GM21390 (cell line): ENCODE measurements around the gene CBFA2T3.

Experiments used
- ATAC-seq: cut with Tn5 transposase; IDR thresholded peaks from one replicate; pipeline ENCODE4 v1.9.1; 2021; ENCODE audit not compliant: unreplicated experiment

CBFA2T3 gene

DNA sequence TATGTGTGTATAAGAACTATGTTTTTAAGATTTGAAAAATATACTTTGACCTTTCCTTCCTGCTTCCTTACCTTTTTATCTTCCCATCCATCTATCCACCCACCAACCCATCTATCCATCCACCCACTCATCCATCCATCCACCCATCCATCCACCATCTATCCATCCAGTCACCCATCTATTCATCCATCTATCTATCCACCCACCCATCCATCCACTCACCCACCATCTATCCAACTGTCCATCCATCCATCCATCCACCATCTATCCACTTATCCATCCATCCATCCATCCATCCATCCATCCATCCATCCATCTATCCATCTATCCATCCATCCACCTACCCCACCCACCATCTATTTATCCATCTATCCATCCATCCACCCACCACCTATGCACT, 12.4 kb downstream of the CBFA2T3 start:
- ATAC-seq, result no peak

DNA sequence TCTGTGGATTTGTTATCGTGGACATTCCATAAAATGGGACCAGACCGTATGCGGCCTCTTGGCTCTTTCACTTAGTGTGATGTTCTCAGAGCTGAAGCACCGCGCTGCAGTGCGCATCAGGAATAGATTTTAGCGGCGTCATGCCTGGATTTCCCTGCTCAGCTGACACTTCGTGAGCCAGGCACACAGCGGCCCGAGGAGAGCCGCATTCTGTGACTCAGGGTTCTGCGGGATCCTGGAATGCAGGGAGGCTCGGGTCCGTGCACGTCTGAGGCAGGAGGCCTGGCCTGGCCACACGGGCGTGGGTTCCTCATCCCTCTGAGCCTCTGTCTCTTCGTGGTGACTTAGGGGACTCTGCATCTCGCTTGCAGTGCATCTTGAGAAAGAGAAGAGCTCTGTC, 13.4 kb downstream of the CBFA2T3 start:
- ATAC-seq, result no peak

DNA sequence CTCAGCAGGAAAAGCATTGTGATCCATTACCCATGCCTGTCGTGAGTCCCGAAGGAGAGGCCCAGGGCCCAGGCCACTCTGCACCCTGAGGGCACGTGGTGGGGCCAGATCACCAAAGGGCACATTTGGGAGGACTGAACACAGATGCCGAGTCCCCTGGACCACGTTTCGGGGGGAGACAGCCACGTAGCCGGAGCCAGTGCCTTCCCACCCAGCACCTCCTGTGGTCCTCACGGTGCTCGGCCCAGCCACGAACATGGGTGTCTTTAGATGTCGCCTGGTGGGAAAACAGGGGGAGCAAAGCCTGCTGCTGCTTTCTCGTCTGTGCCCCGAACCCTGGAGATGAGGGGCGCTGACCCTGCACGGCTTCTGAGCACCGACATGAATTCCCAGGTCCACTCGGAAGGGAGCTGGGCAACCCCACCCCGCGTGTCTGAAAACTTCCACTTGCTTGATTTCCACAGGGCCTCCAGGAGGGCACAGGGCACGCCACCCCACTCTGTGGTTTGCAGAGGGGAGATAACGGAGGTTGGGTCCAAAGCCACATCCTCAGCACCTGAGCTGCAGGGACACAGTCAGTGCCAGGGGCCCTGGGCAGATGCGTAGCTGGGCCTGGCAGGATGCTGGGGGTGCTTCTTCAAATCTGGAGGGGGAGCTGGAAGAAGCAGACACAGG, 14.4 kb downstream of the CBFA2T3 start:
- no peak for ATAC-seq

DNA sequence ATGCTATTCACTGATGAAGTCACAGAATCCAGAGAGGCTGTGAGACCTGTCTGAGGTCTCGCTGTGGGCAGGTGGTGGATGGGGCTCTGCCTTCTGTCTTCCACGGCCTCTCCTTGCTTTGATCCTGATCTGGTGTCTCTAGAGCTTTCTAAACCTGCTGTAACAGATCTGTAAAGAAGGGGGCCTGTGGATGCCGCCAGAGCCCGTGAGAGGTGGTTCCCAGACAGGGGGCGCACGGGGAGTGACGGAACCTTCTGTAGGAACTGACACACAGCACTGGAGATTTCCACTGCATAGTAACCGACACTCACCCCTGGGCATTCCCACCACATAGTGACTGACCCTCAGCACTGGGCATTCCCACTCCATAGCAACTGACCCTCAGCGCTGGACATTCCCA, 16.0 kb downstream of the CBFA2T3 start:
- no peak for ATAC-seq

DNA sequence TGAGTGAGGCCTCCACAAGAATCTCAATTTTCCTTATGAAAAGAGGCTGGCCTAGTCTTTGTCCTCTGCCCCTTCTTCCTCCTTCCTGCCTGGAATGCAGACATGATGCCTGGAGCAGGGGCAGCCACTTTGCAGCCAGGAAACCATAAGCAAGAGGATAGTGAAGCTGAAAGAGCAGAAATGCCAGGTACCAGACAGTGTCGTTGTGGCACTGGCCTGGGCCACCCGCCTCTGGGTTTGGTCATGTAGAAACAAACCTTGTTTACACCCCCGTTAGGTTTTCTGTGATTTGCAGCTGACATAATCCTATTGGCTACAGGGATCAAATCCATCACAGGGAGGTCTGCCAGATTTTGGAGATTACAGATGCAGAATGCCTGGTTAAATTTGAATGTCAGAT, 16.5 kb downstream of the CBFA2T3 start:
- ATAC-seq, result no peak

DNA sequence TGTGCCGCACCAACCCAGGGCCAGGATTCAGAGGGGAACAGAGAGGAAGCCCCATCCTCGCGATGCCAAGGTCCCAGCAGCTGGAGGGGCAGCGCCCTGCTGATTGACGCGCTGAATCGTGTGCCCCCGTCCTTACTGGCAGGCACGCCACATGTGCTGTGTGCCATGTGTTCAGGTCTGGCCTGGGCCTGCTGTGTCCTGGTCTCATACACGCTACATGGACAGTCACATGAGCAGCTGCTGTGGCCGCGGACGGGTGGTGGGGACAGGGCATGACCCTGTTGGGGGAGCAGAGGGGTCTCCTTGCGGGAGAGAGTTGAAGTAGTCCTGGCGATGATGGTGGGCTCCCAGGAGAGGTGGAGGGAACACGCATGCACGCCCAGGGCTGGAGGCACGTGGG, 18.0 kb downstream of the CBFA2T3 start:
- no peak for ATAC-seq

DNA sequence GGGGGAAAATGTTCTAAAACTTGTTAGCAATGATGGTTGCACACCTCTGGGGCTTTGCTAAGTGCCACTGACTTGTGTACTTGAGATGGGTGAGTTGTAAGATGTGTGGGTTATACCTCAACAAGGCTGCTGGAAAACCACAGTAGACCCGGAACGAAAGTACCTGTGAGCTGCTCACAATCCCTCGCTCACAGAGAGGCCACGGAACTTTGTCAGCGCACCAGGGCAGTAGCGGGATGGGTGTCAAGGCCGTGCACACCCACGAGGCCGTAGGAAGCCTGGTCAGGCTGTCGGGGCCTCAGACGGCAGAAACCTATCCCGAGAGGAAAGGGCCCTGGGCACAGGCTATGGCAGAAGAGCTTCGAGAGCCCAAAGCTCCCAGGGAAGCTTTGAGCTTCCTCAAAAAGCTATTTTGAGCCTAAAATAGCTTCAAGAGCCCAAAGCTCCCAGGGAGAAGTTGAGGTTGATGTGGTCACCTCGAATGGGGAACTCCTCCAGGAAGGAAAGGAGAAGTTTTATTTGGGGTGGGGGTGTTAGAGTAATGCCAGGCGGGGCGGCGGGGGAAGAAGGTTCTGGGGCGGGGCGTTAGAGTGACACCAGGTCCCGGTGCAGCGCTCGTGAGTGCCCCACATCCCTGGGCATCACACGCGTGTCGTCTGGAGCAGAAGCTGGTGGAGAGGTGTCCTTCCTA, 19.0 kb downstream of the CBFA2T3 start:
- no peak for ATAC-seq

DNA sequence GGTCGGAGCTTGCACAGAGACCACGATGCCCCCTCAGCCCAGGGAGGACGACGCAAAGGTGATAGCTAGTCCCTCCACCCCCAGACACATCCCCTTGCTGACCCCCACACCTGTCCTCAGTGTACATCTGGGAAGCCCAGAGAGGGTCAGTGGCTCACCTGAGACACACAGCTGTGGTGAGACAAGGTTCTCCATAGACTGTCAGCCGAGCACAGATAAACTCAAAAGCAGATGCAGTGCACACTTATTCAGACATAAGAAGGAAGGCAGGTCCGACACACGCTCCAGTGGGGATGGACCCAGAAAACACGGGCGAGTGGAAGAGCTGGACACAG, 19.6 kb downstream of the CBFA2T3 start:
- no peak for ATAC-seq

DNA sequence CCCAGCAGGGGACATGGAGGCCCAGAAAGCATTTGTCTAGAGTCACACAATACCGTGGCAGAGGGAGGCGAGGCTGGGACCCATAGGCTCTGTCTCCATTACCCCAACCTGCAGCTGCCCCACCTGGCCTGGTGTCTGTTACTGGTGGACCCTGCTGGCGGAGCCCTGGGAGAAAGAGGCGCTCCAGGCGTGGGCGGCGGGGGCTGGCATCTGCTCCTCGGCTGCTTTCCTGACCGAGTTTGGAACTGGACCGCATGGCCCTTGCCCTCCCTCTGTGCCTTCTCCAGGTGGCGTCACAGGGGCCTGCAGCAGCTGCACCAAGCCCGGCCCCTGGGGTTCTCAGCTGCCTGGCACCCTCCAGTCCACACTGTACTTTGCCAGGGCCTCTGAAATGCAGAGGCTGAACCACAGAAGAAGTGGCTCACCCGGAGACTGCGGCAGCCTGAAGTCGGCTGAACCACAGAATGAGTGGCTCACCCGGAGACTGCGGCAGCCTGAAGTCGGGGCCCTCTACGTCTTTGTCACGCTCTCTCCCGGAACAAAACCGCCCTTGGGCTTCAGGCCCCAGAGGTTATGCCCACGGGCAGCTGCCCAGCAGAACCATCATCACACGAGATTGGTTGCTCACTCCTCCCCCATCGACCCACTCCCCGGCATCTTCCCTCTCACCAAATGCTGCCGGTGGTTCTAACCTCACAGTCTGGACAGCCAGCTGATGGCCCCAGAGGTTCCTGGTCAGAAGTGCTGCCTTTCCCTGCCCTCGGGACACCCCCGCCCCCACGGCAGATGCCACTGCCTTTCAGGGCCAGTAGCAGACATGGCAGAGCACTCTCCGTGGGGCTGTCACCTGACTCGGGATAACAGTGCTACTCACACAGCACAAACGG, 20.2 kb downstream of the CBFA2T3 start:
- no peak for ATAC-seq

DNA sequence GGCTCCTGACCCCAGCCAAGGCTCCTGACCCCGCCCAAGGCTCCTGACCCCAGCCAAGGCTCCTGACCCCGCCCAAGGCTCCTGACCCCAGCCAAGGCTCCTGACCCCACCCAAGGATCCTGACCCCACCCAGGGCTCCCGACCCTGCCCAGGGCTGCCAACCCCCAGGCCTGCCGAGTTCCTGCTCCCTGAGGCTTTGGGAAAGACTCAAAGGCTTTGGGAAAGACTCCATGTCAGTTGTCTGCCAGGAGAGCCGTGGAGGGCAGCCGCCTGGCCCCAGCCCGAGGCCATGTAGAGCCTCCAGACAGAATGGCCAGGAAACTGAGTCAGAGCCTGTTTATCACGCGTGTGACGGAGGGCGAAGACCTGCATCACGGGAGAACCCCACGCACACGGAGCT, 21.1 kb downstream of the CBFA2T3 start:
- no peak for ATAC-seq

DNA sequence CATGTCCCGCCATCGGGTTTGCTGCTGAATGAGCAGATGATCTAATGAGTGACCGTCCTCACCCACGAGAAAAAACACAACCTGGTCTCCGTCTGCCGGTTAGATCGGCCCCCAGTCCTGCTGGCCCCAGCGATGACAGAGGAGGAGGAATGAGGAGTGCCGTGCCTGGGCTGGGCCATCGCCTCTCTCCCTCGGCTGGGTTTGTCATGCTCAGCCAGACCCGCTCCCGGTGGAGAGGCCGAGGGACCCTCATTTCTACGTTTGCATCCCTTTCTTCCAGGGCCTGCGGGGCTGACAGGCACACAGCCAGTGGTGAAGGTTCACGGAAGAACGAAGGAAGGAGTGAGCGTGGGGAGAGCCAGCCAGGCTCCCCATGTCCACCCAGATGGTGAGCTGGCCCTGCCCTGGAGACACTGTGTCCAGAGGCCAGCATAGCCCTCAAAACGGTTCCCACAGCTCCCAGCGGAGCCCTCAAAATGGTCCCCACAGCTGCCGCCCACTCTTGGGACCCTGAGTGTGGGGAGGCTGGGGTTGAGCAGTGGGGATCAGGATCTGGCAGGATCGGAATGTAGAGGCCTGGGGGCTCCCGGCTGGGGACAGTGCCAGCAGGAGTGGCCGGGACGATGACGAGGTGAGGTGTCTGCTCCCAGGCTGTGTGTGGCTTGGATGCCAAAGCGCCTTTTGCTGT, 23.9 kb downstream of the CBFA2T3 start:
- no peak for ATAC-seq

DNA sequence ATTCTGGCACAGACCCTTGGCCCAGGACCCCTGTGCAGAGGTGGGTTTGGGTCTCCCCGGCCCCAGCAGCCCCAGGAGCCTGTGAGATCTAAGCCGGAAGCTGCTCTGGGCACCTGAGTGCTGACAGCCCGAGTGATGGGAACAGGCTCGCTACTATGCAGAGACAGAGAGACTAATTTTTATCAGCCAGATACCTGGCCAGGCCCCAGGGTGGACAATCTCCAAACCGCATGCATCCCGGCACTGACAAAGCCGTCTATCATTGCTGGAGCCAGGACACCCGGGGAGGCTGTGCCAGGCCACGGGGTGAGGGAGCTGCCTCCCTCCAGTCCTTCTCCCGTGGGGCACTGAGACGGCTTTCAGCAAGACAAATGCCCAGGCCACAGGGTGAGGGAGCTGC, 25.0 kb downstream of the CBFA2T3 start:
- no peak for ATAC-seq

DNA sequence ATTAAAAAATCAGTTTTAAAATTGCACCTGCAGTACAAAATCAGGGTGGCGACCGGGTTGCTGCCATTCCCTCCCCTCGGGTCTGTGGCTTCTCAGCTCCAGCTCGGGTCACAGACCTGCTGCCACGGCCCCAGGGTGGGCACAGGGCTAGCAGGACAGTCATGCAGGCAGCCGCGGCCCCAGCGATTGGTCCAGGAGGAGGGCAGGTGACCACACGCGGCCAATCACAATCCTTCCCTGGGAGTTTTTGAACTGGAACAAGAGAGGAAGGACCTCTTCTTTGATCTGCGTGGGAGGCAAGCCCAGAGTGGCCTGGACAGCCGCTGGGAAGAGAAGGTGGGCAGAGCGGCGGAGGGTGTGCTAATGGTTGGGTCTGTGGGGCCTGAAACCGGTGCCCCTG, 25.5 kb downstream of the CBFA2T3 start:
- ATAC-seq, result no peak

DNA sequence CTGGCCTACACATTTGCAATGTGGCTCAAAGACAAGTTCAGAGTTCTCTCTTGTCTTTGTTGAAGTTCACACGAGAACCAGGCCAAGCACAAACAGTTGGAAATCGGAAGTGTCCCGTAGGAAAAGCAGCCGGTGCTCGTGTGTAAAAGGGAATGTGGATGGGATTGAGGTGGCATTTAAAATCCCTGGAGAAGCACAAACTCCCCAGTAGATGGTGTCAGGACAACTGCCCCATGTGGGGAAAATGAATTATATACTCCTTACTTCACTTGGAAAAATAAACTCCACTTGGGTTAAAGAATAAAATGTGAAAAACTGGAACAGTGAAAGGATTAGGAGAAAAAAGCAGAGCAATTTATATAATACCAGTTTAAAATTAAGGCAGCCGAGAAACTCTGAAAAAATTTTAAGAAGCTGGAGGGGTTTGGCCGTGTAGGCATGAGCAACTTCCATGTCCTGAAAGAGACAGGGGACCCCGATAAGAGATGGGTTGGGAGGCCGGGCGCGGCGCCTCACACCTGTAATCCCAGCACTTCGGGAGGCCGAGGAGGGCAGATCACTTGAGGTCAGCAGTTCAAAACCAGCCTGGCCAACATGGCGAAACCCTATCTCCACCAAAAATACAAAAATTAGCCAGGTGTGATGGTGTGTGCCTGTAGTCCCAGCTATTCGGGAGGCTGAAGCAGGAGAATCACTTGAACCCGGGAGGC, 28.1 kb downstream of the CBFA2T3 start:
- no peak for ATAC-seq

DNA sequence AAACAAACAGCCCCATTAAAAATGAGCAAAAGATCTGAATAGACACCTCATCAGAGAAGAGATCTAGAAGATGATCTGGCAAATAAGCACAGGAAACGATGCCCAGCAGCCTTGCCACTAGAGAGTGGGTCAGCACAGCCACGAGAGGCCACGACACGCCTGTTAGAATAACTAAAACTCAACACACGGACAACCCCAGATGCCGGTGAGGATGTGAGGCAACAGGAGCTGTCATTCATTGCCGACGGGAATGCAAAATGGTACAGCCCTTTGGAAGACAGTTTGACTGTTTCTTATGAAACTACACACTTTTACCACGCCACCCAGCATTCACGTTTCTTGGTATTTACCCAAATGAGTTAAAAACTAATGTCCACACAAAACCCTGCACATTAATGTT, 31.5 kb downstream of the CBFA2T3 start:
- ATAC-seq, result no peak

DNA sequence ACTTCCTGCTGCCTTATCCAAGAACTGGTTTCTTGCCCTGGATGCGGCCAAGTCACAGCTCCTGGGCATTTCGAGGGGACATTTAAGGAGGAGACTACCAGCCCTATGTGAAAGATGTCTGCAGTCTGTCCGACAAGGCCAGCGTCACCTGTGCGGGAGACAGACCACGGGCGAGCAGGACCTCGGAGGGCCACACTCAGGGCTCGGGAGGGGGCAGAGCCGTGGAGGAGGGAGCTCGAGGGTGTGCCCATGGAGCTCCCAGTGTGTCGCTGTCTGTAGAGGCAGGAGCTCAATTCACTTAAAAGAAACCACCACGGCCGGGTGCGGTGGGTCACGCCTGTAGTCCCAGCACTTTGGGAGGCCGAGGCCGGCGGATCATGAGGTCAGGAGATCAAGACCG, 33.3 kb downstream of the CBFA2T3 start:
- no peak for ATAC-seq

DNA sequence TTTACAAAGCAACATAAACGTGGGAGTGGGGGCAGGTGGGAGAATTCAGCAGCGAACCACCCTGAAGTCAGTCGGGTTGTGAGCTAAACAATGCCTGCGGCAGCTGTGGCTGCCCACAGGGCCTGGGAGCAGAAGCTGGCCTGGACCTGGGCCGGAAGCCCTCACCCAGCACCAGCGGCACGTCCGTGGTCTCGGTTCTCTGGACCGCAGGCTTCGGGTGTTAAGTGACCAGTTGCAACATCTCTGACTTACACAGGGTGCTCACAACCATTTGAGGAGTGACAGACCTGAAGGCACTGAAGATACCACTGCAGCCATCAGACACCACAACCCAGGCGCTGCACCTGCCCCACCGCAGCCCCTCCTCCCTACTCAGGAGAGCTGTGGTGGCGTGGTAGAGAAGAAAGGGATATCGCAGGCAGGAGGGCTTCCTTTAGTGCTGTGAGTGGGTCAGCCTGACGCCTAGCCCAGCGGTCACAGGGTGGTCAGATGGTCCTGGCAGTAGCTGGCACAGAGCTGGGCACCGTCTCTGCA, 33.8 kb downstream of the CBFA2T3 start:
- ATAC-seq, result no peak

DNA sequence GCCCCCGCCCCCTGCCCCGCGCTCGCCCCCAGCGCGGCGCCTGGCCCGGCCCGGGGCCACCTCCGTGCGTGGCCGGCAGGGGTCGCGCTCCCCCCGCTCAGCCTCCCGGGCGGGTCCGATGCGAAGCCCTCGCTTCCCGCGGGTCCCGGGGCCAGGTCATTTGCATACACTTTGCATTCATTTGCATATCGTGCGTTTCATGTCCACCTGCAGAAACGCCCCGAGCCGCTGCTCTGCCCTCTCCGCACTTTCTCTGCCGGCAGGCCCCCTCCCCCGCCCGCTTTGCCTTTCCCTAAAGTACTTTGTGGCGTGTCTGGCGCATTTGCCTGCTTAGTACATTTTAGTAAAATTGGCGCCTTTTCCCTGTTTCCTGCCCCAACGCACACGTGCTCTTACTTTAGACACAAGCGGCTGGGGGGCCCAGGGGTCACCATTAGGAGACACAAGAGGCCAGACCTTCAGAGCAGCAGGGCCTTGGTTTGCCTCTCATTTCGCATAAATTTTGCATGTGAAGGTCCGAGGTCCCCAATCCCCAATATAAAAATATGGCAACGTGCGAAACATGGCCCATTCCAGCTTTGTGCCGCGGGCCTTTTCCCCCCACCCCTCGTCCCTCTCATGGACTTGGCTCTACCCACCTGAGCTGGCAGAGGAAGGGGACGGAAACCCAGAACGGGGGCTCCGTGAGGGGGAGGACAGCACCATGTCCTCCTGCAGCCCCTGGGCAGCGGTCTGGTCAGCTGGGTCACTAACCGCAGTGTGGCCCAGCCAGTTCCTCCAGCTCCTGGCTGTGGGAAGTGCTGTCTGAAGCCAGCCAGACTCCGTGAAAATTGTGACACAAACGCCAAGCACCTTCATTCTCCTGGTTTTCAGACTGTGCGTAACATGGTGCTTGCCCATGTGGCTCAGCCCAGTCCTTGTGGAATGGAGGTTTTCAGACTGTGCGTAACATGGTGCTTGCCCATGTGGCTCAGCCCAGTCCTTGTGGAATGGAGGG, 34.8 kb downstream of the CBFA2T3 start:
- no peak for ATAC-seq
